ENCODE data around the gene UGT1A6.

The UGT1A6 gene

DNA sequence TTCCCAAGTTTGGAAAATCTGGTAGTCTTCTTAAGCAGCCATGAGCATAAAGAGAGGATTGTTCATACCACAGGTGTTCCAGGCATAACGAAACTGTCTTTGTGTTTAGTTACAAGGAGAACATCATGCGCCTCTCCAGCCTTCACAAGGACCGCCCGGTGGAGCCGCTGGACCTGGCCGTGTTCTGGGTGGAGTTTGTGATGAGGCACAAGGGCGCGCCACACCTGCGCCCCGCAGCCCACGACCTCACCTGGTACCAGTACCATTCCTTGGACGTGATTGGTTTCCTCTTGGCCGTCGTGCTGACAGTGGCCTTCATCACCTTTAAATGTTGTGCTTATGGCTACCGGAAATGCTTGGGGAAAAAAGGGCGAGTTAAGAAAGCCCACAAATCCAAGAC lies 79.5 kb downstream of the UGT1A6 start:
- no peak for DNase-seq

DNA sequence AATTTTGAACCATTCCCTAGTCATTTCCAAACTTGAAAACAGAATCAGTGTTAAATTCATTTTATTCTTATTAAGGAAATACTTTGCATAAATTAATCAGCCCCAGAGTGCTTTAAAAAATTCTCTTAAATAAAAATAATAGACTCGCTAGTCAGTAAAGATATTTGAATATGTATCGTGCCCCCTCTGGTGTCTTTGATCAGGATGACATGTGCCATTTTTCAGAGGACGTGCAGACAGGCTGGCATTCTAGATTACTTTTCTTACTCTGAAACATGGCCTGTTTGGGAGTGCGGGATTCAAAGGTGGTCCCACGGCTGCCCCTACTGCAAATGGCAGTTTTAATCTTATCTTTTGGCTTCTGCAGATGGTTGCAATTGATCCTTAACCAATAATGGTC lies 79.9 kb downstream of the UGT1A6 start:
- no peak for DNase-seq

DNA sequence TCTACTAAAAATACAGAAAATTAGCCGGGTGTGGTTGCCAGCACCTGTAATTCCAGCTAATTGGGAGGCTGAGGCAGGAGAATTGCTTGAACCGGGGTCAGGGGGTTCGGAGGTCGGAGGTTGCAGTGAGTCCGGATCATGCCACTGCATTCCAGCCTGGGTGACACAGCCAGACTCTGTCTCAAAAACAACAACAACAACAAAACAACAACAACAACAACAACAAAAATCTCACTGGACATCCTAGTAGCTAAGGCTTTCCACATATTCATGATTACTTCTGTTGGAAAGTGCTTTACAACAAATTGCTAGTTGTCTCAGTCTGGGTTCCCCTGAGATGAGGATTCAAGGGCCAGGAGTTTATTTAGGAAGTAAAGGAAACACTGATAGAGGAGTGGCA lies 81.2 kb downstream of the UGT1A6 start:
- no peak for DNase-seq

DNA sequence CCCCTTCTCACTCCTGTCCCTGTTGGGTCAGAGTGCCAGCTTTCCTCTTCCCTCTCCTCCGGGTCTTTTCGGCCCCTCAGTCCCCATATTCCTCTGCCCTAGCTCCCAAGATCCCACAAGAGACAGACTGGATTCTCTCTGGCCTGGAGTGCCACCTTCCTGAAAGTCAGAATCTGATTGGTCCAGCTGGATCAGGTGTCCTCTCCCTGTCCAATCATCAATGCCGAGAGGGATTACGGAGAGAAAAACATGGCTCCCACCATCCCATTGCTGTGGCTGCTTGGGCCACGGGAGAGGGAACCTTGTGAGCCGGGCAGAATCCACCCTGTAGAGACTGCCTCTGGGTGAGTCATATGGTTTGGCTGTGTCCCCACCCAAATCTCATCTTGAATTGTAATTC lies 82.7 kb downstream of the UGT1A6 start:
- no peak for DNase-seq

DNA sequence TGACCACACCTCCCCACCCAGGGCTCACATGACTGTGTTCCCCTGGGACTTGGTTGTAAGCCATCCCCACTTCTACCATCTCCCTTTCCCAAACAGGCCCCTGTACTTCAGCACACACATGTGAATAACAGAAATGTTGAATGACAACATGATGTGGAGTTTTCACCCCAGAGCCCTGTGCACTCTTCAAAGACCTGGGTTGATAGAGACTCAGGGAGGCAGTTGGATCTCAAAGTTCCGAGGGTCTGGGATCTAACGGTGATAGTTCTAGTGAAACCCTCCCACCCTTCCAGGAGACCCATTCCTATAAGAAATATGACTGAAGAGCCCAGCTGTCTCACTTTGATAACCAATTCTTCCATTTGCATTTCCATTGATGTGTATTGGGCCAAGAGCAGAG lies 85.3 kb downstream of the UGT1A6 start, which contains the start of gene MROH2A:
MROH2A (plus strand) TSS at position 301 of the 400 bp plus-strand sequence. CDS start 1,029 bp downstream, outside the sequence.
- DNase-seq = no peak

DNA sequence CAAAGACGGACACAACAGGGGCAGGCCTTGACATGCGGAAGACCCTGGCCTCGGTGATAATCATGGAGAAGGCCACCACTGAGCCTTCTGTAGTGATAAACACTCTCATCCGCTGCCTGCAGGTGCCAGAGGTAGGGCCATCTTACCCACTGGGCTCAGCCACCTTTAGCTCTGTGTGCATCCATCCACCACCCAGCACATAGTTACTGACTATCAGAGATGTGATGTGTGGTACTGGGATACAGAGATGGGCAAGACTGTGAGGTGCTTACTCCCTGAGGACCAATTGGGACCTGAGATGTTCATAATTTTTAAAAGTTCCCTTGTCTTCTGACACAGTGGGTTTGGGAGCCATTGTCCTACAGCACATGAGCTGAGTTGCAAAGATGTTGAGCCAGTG lies 87.0 kb downstream of the UGT1A6 start:
- no peak for DNase-seq

DNA sequence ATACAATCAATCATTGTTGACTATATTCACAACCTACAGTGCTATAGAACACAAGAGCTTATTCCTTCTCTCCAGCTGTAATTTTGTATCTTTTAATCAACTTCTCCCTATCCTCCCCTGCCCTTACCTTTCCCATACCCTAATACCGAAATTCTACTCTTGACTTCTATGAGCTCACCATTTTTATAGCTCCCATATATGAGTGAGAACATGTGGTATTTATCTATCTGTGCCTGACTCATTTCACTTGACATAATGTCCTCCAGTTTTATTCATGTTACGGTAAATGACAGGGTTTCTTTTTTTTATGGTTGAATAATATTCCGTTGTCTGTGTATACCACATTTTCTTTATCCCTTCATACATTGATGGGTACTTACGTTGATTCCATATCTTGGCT lies 88.1 kb downstream of the UGT1A6 start:
- no peak for DNase-seq

DNA sequence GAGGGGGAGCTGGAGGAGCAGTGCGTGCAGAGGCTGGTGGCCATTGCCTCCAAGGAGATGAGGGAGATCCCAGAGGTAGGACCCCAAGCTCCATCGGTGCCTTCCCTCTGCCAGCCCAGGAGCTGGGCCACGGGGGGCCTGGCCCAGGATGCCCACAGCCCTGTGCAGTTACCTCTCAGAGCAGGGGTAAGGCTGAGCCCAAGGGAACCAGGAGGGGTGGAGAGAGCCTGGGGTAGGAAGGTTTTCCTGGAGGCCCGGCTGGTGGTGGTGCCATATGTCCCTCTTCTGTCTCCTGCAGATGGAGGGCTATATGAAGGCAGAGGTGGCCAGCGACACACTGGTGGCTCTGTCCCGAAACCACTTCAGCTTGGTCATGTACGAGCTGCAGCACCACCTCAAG lies 96.9 kb downstream of the UGT1A6 start:
- no peak for DNase-seq

DNA sequence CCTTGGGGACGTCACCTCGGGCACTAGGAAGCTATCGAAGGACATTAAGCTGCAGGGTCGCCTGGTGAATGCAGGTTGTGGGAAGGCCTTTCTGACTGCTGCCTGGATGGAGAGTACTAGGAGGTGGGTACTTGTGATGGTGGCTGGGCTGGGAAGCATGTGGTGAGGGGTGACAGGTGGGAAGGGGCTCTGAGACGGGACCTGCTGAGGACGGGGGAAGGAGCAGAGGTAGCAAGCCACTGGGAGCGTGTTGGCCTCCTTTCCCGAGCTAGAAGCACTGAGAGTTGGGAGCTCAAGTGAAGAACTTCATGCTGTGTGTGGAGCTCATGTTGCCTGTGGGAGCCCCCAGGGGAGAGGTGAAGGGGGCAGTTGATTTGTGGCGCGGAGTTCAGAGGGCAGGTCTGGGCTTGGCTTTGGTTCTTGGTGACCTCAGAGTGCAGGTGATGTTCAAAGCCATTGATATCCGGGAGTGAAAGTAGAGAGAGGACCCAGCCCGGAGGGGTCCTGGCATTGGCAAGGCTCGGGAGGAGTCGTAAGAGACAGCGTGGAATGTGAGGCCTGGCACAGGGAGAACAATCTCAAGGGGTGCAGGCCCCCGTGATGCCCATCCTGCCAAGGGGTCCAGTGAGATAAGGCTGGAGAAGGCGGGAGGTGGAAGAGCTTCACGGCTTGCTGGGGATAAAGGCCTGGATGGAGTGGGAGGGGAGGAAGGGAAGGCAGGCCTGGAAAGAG lies 98.6 kb downstream of the UGT1A6 start:
- no peak for DNase-seq

DNA sequence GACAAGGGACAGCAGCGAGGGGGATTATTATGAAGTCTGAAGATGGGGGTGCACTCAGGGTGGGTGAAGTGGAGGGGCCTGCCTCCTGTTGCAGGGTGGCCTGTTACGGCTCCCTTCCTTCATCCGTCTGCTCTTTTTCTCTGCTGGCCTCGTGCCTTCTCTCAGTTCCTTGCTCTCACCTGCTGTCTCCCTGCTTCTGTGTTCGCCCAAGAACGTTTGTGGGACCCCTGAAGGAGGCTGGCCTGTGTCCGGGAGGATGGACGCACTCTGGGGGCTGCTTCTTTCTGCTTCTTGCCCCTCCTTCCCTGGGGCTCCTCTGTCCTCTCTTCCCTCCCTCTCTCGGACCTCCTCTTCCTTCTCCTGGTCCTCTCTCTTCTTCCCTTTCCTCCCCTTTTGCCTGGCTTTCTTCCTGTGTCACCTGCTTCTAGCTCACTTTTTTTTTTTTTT lies 99.2 kb downstream of the UGT1A6 start:
- DNase-seq = no peak

DNA sequence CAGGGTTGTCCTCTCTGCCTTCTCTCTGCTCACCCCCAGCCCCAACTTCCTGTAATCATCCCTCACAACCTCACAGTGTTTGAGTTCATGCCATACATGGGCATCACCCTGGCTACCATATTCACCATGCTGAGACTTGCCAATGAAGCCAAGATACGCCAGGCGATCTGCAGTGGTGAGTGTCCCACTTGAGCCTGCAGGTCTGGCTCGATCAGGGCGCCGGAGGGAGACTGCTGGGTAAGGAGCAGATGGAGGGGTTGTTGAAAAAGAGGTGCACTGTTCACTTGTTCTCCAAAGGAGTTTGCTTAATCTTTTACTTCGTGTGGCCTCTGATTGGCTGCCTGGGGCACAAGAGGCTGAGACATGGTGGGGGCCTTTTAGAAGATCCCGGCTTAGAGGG lies 100.0 kb downstream of the UGT1A6 start:
- DNase-seq = no peak

DNA sequence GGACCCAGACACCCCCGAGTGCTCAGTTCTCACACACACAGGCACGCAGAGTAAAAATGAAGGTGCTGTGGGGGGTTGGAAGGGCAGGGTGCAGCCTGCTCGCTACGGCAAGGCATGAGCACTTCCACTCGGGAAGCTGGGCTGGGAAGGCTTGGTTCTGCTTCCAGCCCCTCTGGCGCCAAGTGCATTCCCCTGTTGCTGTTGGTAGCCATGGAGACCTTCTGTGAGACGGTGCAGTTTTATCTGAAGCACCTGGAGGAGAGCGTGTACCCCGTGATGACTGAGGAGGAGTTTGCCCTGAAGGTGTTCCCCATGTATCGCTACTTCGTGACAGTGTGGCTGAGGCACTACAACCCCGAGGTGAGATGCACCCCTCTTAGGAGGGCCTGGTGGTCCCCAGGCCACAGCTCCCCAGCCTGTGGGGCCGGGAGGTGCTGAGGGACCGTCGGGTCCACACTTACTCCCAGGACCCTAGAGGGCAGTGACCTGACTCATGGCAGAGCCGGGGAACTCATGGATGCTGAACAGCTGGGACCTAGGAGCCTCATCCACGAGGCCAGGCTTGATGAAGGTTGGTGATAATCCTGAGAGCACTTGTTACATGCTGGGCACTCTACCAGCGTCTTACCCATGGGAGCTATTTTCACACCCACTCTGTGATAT lies 100.9 kb downstream of the UGT1A6 start:
- DNase-seq = no peak

DNA sequence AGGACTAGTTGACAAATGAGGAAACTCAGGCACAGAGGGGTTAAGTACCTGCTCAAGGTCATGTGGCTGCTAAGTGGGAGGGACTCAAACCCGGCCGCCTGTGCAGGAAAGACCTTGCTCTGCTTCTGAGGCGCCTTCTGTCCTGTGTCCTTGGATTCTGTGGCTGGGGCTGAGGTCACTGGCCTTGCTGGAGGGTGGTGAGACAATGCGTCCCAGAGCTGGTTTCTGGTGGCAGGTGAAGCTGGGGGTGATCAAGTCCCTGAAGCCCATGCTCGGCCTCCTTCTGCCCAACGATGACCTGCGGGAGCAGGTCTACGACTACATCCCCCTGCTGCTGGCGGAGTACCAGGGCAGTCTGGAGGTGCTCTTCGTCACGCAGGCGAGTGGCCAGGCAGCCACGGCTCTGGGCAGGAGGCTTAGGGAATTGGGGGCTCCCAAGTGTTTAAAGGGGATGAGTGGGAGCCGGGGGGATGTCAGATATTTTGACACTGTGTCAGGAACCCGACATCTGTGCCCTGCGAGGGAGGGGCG lies 101.5 kb downstream of the UGT1A6 start:
- DNase-seq = no peak

DNA sequence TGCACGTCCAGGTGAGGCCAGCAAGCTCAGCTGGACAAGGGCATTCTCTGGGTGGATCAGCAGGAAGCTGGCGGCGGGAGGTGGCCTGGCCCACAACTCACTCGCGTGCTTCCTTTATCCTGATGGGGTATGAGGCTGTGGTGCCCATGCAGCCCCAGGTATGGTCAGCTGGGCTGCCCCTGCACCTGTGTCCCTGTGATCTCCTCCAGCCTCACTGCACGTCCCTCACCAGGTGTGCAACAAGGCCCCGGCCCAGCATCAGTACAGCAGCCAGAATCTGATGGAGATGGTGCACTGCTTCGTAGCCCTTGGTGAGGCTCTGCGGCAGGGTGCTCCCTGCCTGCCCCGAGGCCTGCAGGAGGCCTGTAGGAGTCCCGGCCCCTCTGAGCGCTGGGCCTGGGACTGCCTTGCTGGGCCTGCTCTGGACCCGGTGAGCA lies 103.1 kb downstream of the UGT1A6 start:
- DNase-seq = no peak

DNA sequence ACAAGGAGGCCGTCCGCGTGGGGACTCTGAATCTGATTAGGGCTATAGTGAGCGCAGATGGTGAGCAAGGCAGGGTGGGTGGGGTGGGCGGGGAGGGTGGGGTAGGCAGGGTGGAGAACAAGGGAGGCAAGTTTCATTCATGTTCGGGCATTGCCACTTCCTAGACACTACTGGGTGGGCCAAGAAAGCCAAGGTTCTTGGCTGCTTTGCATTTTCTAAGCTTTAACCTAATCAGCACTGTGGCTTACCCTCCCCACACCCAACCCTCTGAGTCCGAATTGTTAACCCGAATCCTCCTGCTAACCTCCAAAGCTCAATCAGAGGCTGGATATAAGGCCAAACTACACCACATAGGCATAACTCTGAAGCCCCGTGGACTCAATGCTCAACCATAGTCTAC lies 103.6 kb downstream of the UGT1A6 start:
- no peak for DNase-seq

DNA sequence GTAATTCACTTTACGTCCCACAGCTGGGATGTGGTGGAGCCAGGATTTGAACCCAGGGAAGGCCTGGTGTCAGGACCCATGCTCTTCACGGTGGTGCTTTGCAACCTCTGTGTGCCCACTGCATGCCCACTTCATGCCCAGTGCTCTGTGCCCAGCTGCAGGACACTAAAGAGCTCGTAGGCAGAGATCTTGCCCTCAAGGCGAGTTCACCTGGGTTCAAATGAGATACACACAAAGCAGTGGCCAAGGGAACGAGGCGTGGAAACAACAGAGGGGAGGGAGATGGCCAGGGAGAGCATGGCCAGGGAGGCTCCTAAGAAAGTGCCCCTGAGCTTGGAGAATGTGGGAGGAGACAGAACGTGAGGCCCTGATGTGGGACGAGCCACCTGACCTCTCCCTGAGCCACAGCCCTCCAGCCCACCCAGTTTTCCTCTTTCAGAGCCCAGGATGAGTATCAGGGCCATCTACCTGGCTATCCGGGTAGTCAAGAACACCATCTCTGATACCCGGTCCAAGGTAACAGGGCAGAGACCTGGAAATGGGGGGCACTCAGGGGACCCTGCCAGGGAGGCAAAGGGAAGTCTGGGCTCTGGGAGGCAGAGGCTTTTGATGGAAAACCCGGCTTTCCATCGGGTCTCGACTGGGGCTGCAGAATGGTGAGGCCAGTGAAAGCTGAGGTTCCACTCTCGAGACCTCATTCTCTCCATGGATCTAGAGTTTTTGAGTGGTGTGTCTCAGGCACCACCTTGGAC lies 105.8 kb downstream of the UGT1A6 start:
- DNase-seq = no peak

DNA sequence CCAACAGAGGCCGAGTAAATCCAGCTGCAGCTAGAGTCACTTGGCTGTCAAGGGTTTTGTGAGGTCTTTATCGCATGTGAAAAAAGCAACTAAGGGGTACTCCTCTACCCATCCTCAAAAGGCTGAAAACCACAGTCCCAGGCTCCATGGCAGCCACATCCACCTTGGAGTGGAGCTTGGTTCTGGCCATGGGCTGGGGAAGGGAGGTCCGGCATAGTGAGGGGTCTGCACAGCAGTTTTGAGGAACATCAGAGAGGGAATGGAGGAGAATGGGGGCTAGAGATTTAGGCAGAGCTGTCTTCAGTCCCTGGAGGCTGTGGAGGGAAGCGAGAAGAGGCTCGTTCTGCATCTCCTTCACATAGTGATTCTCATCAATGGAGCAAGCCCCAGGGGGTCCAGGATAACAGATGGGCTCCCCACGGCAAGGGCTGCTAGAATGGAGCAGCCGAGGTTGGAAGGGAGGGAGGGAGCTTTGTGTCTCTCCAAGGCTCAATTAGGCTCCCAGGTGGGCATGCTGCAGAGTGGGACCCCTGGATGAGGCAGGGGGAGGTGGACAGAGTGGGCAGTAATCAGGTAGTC lies 106.5 kb downstream of the UGT1A6 start:
- no peak for DNase-seq

DNA sequence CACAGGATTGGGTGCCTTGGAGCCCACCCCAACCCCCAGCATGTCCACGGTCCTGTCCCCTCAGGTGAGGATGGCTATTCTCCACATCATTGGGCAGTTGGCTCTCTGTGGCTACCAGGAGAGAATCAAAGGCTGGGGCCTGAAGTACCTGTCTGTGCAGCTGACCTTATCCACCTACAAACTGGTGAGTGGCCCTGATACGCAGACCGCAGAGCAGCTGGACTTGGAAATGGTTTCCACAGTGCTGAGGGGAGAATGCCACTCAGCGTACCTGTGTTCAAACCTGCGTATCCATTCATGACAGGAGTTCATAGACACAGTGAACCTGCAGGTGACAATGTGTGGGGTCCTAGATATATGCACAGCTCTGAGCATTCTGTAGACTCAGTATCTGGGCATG lies 107.0 kb downstream of the UGT1A6 start:
- no peak for DNase-seq

DNA sequence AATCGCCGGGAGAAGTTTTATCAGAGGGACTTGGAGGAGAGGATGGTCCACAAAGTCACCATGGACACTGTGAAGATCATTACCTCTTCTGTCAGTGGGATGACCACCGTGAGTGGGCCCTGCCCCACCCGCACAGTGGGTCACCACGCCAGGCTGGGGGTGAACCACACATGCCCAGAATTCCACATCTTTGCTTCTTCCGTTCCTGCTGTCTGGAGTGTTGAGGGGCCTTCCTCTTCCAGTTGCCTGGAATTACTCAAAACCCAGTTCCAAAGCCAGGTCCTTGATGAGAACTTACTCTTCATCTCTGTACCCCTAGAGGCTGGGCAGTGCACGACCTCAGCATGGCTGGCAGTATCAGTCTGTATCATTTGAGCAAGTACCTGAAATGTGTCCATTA lies 107.5 kb downstream of the UGT1A6 start:
- DNase-seq = no peak

DNA sequence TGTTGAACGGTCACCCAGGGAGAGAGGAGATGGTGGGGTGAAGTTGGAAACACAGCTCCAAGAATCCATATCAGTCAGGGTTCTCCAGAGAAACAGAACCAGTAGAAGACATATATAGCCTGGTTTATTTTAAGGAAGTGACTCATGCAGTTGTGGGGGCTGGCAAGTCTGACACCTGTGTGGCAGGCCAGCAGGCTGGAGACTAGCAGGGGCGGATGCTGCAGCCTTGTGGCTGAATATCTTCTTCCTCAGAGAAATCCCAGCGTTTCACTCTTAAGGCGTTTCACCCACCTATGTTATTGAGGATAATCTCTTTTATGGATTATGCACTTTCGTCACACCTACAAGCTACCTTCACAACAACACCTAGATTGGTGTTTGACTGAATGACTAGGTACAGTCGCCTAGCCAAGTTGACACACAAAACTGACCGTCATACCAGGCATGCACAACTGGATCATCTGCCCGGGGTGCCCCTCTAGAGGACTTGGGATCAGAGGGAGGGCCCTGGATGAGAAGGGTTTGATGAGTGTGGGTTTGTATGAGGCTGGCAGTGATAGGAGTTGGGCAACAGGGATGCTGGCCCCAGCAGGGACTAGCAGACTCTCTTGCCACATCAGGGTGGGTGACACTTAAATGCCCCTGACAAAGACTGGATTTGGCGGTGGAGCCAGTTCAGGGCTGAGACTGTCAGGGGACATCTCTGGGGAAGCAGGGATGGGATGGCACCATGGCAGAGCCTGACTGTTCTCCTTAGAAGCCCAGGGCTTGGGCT lies 108.9 kb downstream of the UGT1A6 start:
- no peak for DNase-seq

DNA sequence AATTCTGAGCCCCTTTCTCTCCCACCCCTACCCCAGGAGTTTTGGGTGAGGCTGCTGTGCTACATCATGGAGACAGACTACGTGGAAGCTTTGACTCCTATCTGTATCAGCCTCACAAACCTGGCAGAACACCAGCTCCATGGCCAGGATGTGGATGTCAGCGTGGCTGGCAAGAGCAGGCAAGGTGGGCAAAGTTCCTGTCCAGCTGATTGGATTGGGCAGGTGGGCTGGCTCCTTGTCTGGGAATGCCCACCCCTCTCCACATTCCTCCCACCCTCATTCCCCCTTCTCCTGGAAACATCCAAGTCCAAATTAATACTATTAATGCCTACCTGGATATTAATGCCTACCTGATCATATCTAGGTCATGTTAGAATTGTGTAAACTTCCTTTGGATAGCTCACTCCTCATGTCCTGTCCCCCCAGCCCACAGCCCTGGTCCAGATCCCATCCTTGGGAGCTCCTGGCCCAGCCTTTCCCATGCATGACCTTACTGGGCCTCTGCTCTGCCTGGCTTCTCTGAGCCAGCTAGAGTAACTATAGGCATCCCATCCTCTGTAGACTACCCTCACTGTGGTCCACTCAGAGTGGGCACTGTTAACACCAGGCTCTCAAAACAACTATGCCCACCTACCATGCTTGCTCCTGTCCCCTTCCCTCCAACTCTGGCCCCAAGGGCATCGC lies 109.6 kb downstream of the UGT1A6 start:
- no peak for DNase-seq

All from activated naive CD4-positive, alpha-beta T cell (primary cell).